ENCODE measurements around the gene BEX3.
"Not testable (repeated sequence)": the region's sequence is repeated elsewhere in the genome, so short reads cannot be mapped to it uniquely, and the experiment has no call there.

BEX3 gene

GRCh38 chrX:103376118-103376978 lies at the start of gene BEX3:
Gene BEX3, plus strand, starts transcription at chrX:103376538. Its CDS starts 984 bp downstream, at chrX:103377522.
- peak; percentile 66 for DNase-seq (ENCODE audit: low spot score)

- DNase-seq (ENCODE audit: low spot score): peak; percentile 17
Observed at GRCh38 chrX:103329991-103330390, 46.3 kb upstream of the BEX3 start, which contains the start of gene TCEAL7. Gene TCEAL7, plus strand, starts transcription at chrX:103330239. Its CDS starts 1,165 bp downstream, at chrX:103331404.

- DNase-seq (ENCODE audit: low spot score): peak; percentile 6
Observed at GRCh38 chrX:103330681-103331288, 45.6 kb upstream of the BEX3 start.

GRCh38 chrX:103338663-103339062 lies 37.7 kb upstream of the BEX3 start:
- no peak for DNase-seq (ENCODE audit: low spot score)

GRCh38 chrX:103343105-103343504 lies 33.2 kb upstream of the BEX3 start:
- peak; percentile 31 for DNase-seq (ENCODE audit: low spot score)

DNA sequence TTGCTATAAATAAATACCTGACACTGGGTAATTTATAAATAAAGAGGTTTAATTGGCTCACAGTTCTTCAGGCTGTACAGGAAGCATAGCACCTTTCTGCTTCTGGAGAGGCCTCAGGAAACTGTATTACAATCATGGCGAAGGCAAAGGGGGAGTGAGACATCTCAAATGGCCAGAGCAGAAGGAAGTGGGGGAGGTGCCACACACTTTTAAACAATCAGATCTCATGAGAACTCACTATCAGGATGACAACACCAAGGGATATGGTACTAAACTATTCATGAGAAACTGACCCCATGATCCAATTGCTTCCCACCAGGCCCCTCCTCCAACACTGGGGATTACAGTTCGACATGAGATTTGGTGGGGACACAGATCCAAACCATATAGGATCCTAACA lies 31.7 kb upstream of the BEX3 start:
- no peak for DNase-seq (ENCODE audit: low spot score)

DNA sequence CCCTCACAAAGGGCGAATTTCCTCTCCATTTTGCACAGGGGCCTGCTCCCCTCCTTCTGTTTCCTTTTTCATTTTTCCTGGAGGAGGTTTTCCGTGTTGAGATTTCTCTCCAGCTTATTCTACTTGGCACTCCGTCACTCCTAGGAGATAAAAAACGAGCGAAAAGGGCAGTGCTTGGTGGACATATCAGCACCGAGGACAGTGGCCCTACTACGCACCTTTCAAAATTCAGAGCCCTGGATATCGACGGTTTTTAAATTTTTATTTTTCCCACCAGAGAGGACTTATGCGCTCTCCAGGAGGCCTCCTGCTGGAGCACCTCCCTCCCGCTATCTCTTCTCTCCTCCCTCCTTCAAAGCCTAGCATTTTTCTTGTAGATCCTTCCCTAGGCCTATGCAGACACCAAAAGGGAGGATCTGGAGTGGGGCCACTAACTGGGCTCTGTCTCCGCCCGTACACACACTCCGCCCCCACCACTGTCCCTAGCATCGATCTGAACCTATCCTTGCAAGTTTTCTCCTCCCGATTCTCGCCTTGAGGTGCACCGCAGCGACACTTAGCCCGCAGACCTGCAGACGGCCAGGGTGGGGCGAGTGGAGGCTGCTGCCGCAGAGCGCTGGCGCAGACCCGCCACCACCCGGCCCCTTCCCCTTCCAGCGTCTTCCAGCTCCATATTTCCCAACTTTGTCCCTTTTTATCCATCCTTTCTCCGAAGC lies 28.5 kb upstream of the BEX3 start:
- no peak for DNase-seq (ENCODE audit: low spot score)

DNA sequence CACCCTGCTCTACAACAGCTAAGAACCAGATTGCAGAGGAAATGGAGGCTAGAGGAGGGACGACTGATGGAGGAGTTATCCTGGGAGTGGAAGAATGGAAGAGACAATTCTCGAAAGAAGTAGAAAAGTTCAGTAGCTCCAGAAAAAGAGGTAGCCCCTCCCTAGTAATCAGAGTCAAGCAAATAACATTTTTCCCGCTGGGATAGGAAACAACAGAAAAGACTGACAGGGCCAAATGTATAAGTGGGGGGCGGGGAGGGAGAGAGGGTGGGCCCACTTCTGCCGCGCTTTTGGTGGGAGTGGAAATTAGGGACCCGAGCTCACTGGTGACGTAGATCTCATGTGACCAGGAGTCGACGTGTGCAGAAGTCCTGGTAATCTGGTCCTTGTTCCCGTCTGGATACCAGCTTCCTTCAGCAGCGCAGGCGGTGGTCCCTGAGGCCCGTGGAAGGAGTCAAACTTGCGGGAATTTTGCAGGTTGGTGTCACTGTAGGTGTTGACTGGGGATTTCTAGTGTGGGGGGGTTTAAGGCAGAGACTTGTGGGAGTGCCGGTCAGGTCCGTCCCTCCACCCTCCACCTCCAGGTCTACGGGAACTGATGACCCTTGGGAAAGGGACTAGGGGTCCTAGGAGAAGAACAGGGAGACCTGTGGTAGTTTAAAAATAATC lies 20.1 kb upstream of the BEX3 start, which contains the start of gene TCEAL9:
TSS of gene TCEAL9 (plus strand) at position 377 of the 669 bp plus-strand sequence. CDS start 1,179 bp downstream, outside the sequence.
- peak; percentile 77 for DNase-seq (ENCODE audit: low spot score)

DNA sequence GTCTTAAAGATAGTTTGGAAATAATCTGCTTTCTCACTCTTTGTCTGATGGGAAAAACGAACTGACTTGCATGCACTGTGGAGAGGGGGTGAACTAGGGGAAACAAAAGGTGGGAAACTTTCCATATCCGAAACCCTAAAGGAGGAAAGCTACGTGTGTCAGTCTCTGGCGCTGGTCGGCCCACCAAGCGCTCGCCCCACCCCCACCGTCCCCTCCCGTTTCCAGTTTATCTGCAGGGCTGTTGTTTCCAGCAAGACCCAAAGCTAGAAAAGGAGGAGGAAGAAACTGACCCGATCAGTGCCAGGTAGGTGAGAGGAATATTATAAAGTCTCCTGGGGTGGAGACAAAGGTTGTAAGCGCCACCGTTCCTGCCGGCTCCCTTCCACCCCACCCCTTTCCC lies 19.5 kb upstream of the BEX3 start:
- DNase-seq (ENCODE audit: low spot score): peak; percentile 29

DNA sequence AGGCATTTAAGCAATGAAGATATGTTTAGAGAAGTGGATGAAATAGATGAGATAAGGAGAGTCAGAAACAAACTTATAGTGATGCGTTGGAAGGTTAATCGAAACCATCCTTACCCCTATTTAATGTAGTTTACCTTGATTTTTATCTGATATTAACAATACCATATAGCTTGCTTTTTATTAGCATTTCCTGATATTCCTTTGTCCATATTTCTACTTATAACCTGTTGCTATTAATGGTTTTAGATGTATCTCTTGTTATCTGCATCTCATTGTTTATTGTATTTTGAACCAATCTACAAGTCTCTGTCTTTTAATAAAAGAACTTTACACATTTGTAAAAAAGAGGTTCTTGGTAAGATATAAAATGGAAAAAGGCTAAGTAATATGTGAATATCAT lies 18.5 kb upstream of the BEX3 start:
- no peak for DNase-seq (ENCODE audit: low spot score)

- not testable (repeated sequence) for DNase-seq (ENCODE audit: low spot score)
Observed at GRCh38 chrX:103359605-103360004, 16.7 kb upstream of the BEX3 start.

DNA sequence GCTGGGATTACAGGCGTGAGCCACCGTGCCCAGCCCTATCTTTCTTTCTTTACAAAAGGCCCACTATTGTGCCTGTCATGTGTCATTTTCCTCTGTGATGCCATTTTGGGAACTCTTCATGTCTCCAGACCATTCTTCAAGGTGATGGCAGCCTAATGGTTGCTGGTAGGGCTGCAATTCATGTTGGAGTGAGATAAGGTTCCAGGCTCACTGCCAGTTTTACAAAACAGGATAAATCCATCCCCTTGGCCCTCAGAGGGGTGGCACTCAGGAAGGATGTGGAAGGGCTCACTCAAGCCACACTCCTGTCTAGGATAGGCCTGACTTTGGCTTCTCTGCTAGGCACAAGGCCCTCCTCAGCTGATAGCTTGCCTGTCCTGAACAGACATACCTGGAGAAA lies 16.2 kb upstream of the BEX3 start:
- DNase-seq (ENCODE audit: low spot score): no peak

DNA sequence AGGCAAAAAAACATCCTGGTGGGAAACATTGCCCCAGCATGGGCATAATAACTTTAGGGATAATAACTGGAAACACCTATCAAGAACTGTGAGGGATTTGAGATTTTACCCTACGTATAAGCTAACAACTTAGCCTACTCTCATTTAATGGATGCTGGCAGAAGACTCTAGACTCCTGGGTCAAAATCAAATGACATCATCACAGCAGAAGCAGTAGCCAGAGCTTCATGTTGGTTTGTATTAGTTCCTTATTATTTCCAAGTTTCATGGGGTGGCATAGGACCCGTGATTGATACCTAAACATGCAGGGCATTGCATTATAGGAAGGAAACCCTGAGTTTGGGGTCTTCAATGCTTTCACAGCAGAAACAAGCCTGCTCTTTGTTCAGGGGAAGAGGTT lies 15.4 kb upstream of the BEX3 start:
- no peak for DNase-seq (ENCODE audit: low spot score)

DNA sequence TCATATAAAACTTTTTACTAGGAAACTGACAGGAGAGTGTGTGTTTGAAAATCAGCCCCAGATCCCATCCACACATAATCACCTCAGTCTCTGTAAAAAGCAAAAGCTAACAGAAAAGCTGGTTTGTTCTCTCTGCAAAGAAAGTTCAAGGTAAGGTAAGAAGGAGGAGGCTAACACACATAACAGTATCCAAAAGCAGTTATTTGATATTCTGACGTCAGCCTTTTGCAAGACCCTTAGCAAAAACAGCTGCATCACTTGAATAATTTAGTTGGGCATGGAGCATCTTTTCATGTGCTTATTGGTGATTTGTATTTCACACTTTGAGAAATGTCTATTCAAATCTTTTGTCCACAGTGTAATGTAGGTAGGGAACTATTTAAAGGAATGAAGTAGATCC lies 14.5 kb upstream of the BEX3 start:
- DNase-seq (ENCODE audit: low spot score): no peak

GRCh38 chrX:103362474-103362873 lies 13.9 kb upstream of the BEX3 start:
- peak; percentile 60 for DNase-seq (ENCODE audit: low spot score)

DNA sequence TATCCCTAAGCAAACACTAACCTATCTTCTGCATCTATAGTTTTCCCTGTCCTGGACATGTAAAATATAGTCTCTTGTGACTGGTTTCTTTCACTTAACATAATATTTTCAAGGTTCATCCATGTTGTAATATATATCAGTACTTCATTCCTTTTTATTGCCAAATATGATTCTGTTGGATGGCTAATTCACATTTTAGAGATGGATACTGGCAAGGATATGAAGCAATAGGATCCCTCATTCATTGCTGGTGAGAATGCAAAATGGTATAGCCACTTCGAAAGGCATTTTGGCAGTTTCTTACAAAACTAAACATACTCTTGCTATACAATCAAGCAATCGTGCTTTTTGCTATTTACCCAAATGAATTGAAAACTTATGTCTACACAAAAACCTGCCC lies 13.3 kb upstream of the BEX3 start:
- DNase-seq (ENCODE audit: low spot score): no peak

GRCh38 chrX:103367502-103367901 lies 8.8 kb upstream of the BEX3 start:
- peak; percentile 17 for DNase-seq (ENCODE audit: low spot score)

- no peak for DNase-seq (ENCODE audit: low spot score)
Observed at GRCh38 chrX:103369479-103369878, 6.9 kb upstream of the BEX3 start.

DNA sequence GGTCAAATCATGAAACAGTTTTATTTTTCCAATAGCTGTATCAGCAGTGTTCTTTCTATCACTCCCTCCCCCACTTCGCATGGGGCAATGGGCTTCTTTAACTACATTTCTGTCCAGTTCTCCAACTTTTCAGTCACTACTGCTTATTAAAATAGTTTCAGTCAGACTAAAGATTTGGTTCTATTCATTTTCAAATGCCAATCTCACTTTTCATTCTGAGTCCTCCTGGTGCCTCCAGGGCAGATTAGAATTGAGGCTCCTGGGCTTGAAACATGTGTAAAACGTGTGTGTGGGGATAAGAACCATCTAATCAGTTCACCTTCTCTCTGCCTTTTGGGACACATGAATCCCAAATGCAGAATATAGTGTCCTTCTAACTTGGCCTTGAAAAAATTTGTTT lies 3.5 kb upstream of the BEX3 start:
- DNase-seq (ENCODE audit: low spot score): no peak

DNA sequence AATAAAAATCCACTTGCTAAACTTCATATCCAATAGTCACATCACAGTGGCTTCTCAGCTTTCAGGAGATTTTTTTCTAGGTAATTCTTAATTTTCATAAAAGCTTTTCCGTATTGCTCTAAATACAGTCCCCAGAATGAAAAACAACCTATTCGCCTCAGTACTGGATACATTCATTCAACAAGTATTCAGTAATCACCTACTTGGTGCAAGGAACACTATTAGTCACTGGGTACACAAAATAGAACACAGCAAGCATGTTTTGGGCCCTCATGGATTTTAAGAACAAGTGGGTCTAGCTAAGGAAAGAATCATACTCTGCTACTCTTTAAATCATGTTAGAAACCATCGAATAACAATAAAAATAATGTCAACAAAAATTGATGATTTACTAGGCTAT lies 2.8 kb upstream of the BEX3 start:
- no peak for DNase-seq (ENCODE audit: low spot score)

DNA sequence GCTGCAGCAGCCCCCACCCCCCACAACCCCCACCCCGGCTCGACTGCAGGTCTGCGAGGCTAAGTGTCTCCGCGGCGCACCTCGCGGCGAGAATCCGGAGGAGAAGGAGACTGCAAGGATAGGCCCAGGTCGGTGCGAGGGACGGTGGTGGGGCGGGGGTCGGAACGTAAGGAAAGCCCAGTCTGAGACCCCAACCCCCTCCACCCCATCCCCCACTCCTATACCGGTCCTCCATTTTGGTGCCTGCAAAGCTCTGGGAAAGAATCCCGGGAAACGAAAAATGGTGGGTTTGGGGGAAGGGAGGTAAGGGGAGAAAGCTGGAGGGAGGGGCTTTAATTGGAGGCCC lies 614 bp downstream of the BEX3 start:
- DNase-seq (ENCODE audit: low spot score): peak; percentile 31

DNA sequence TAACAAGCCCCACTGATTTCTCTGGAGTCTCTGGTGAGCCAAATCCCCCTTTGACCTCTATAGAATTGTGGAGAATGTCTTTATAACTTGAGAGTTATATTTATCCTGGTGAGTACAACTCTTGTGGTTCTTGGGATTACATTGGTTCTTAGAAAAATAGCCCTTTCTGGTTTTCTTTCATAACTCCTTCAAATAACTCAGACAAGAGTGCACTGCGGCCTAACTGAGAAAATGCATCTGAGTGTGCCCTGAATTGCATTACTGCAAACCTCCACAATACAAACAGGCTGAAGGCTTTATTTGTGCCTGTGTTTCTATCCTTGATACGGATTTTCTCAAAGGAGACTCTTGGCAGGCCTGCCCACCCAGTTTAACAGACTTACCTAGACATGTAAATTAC lies 2.7 kb downstream of the BEX3 start:
- no peak for DNase-seq (ENCODE audit: low spot score)

All from GM03348 (cell line).